ENCODE data around the gene LOXL1. TPM values are rescaled to one million over a fixed set of nuclear protein-coding genes. Genes with fewer than 3 reads are reported as not detected.
"Not testable (repeated sequence)": the region's sequence is repeated elsewhere in the genome, so short reads cannot be mapped to it uniquely, and the experiment has no call there.

LOXL1 gene
- total RNA-seq, 1 donor: 176 TPM

DNA sequence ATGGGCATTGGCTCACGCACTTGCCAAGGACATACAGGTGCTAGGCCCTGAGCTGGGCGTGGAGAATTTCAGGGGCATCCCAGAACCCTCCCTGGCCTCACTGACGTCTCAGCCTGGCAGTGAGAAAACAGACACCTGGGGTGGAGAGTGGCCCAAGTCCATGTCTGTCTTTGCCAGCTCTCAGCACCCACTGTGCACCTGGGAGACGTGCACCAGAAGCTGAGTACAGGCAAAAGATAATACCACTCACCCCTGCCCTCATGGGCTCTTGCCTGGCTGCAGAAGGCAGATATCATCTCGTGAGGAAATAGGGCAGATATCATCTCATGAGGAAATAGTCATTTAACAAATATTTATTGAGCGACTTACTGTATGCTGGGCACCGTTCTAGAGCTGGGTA lies 8.0 kb downstream of the LOXL1 start:
- no peak for TF ChIP-seq CTCF (IDR thresholded peaks at IDR 0.05; ENCODE audit: insufficient read depth, low read length)
- H3K4me3 ChIP-seq (ENCODE audit: low read depth, low read length): no peak overlapping the region
- DNase-seq (ENCODE audit: low read depth): no peak

GRCh38 chr15:73935547-73935946 lies 9.3 kb downstream of the LOXL1 start:
- TF ChIP-seq CTCF (IDR thresholded peaks at IDR 0.05; ENCODE audit: insufficient read depth, low read length): no peak
- DNase-seq (ENCODE audit: low read depth): no peak
- no peak overlapping the region for H3K4me3 ChIP-seq (ENCODE audit: low read depth, low read length)

DNA sequence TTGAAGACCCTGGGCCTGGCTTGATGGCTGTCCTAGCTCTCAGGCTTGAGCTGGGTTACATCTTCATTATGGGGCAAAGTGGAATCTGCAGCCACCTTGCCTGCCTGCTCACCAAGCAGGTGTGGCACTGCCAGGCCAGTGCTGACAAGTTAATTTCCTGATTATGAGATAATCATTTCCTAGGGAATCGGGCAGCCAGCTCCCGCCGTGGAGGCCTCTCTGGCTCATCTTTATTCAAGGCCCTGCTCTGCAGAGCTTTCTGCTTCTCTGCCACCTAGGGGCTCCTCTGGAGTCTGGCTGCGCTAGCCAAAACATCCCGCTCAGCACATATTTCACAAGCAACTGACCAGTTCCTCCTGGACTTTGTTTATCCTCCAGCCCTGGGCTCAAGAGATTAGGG lies 9.9 kb downstream of the LOXL1 start:
- TF ChIP-seq CTCF (IDR thresholded peaks at IDR 0.05; ENCODE audit: insufficient read depth, low read length): peak; percentile 52
- peak; percentile 73 for DNase-seq (ENCODE audit: low read depth)

DNA sequence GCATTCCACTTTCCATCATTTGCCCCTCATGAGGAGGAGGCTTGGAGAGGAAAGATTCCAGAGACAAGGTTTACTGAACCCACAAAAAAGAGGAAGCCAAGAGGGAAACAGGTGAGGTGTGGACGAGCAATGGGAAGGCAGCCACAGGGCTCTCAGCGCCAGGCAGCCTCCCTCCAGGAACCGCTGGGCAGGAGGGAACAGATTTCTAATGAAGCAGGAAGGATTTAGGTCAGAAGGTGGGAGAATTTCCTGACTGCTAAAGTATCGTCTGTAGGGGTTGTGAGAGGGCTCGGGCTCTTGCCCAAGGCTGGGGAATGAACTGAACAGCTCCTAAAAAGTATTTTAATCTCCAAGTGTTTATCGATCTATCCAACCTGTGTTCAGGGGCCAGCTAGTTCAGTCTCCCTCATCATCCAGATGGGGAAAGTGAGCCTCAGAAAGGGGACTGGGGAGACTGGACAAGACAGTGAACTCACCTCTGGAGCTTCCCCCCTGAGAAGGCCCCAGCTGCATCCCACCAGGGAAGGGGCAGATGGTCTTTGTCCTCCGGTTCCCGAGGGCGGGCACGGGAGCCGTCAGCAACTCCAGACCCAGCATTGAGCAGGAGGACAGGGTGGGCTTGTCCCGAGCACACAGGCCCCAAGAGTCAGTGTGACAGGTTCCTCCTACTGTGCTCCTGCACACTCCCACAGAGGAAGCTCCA lies 10.5 kb downstream of the LOXL1 start:
- no peak overlapping the region for H3K4me3 ChIP-seq (ENCODE audit: low read depth, low read length)
- no peak for TF ChIP-seq CTCF (IDR thresholded peaks at IDR 0.05; ENCODE audit: insufficient read depth, low read length)
- no peak for DNase-seq (ENCODE audit: low read depth)

More for the DNA sequence above, 9.9 kb downstream of the LOXL1 start:
- H3K4me3 ChIP-seq (ENCODE audit: low read depth, low read length): no peak overlapping the region

GRCh38 chr15:73937296-73937695 lies 11.0 kb downstream of the LOXL1 start:
- H3K4me3 ChIP-seq (ENCODE audit: low read depth, low read length): no peak overlapping the region
- no peak for TF ChIP-seq CTCF (IDR thresholded peaks at IDR 0.05; ENCODE audit: insufficient read depth, low read length)
- no peak for DNase-seq (ENCODE audit: low read depth)

GRCh38 chr15:73937726-73938125 lies 11.5 kb downstream of the LOXL1 start:
- no peak for DNase-seq (ENCODE audit: low read depth)
- no peak overlapping the region for H3K4me3 ChIP-seq (ENCODE audit: low read depth, low read length)
- no peak for TF ChIP-seq CTCF (IDR thresholded peaks at IDR 0.05; ENCODE audit: insufficient read depth, low read length)

DNA sequence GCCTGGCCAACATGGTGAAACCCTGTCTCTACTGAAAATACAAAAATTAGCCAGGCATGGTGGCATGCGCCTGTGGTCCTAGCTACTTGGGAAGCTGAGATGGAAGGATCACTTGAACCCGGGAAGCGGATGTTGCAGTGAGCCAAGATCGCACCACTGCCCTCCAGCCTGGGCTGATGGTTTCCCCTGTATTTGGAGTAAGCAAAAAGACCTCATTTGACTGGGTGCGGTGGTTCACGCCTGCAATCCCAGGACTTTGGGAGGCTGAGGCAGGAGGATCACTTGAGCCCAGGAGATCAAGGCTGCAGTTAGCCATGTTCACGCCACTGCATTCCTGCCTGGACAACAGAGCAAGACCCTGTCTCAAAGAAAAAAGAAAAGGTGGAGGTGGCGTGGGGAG lies 12.3 kb downstream of the LOXL1 start:
- H3K4me3 ChIP-seq (ENCODE audit: low read depth, low read length): not testable (repeated sequence)

More for the DNA sequence above, 12.3 kb downstream of the LOXL1 start:
- DNase-seq (ENCODE audit: low read depth): not testable (repeated sequence)
